Gastrocnemius medialis (tissue), 4 donors: ENCODE measurements around the gene ZNF655.

Experiments used
- POLR2A ChIP-seq, 2 donors: fragments of 450-650 bp; IDR thresholded peaks; one replicate each; pipeline ENCODE4 v1.6.1; 2017; ENCODE audit warnings: antibody characterized with exemption in 2 of 2, mild to moderate bottlenecking in 2 of 2, moderate library complexity in 2 of 2
- TF ChIP-seq, protein P1 (sequence below), 5 experiments: fragments of 450-650 bp in 3 of 5; fragments of 200-600 bp in 2 of 5; sonication (generic) in 2 of 5; IDR thresholded peaks in 4 of 5; conservative IDR thresholded peaks in 1 of 5; 1 replicate in 4 of 5; 2 replicates in 1 of 5; pipeline ENCODE4 v1.5.1; 2016 to 2019; ENCODE audit warnings: antibody characterized with exemption in 5 of 5, mild to moderate bottlenecking in 3 of 5, moderate library complexity in 3 of 5

DNA sequence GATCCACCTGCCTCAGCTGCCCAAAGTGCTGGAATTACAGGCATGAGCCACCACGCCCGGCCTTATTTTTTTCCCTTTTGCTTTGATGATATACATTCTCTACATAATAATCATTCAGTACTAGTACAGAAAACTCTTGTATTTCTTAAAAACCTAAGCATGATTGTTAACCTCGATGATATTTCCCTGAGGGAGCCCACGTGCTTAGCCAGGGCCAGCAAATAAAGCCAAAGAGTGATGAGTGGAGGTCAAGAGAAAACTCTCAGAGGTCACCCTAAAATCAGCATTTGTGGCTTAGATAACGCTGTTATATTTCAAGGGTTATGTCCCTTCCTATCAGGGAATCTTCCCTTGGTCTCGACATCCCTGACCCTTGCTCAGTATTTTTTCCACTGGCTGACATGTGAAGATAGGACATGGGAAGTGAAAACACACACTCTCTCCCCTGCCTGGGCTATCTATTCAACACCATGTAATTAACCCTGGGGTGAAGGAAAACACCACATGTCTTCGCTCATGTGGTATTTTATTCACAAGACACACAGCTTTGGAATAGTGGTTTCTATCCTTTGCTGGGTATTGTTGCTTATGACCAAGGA lies 19.1 kb upstream of the ZNF655 start:
- TF ChIP-seq, protein P1, sequence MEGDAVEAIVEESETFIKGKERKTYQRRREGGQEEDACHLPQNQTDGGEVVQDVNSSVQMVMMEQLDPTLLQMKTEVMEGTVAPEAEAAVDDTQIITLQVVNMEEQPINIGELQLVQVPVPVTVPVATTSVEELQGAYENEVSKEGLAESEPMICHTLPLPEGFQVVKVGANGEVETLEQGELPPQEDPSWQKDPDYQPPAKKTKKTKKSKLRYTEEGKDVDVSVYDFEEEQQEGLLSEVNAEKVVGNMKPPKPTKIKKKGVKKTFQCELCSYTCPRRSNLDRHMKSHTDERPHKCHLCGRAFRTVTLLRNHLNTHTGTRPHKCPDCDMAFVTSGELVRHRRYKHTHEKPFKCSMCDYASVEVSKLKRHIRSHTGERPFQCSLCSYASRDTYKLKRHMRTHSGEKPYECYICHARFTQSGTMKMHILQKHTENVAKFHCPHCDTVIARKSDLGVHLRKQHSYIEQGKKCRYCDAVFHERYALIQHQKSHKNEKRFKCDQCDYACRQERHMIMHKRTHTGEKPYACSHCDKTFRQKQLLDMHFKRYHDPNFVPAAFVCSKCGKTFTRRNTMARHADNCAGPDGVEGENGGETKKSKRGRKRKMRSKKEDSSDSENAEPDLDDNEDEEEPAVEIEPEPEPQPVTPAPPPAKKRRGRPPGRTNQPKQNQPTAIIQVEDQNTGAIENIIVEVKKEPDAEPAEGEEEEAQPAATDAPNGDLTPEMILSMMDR (IDR thresholded peaks at IDR 0.05 in 4 of 5, conservative IDR thresholded peaks at IDR 0.05 in 1 of 5) = no peak
- TF ChIP-seq POLR2A (IDR thresholded peaks at IDR 0.05) = no peak
